PFSK-1 (cell line): ENCODE data around the gene LSM3.

Source experiments
- POLR2AphosphoS5 ChIP-seq: IDR thresholded peaks from 2 replicates; pipeline ENCODE4 v1.6.1; 2012; ENCODE audit warnings: low read depth, mild to moderate bottlenecking, control low read depth, low read length, moderate library complexity
- REST ChIP-seq, 2 experiments: IDR thresholded peaks; 2 replicates each; pipeline versions ENCODE4 v1.6.1 to v1.8.0; 2011 to 2012; ENCODE audit warnings: low read depth in 2 of 2, low read length in 2 of 2, control low read depth in 1 of 2, inconsistent platforms in 1 of 2, mild to moderate bottlenecking in 1 of 2, moderate library complexity in 1 of 2; ENCODE audit not compliant: insufficient read depth in 1 of 2

DNA sequence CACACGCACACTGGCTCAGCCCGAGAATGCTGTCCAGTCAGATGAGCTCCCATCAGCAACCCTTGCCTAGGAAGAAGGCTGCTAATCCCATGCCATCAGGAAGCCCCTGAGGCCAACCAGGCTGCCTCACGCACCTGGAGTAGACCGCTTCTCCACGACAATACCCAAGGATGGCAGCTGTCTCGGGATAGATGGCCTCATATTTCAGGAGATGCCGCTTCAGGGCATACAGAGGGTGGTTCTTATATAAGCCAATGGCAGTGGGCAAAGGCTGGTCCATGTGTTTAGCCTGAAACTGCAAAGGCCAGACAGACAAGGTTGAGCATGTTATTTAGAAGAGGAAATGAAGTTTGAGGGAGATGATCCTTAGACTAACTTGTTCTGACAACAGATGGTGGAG, 22.4 kb upstream of the LSM3 start:
- TF ChIP-seq POLR2AphosphoS5 (no peak), REST (IDR thresholded peaks at IDR 0.05; ENCODE audit: insufficient read depth in 1 of 2, low read depth in 2 of 2, low read length in 2 of 2) (no peak)
